ENCODE results near the gene PCMTD2.

The PCMTD2 gene

DNA sequence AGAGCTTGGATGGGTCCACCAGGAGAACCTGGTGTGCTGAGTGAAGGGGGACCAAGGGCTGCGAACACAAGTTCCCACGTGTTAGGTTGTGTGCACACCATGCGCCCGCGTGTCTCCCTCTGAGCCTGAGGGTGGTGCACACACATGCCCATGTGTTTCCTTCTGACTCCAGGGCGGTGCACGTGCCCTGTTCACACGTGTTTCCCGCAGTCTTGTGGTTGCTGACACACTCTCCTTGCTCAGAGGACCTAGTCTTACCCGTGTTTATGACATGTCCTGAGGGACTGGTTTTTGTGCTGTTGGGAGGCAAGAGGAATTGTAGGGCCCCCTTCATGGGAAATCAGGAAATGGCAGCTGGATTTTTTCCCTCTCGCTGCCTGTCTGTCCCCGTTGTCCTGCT is 36.3 kb upstream of the PCMTD2 start:
- TF ChIP-seq EZH2phosphoT487 (conservative IDR thresholded peaks at IDR 0.05; ENCODE audit: low read length): no peak
- TF ChIP-seq, protein P1, sequence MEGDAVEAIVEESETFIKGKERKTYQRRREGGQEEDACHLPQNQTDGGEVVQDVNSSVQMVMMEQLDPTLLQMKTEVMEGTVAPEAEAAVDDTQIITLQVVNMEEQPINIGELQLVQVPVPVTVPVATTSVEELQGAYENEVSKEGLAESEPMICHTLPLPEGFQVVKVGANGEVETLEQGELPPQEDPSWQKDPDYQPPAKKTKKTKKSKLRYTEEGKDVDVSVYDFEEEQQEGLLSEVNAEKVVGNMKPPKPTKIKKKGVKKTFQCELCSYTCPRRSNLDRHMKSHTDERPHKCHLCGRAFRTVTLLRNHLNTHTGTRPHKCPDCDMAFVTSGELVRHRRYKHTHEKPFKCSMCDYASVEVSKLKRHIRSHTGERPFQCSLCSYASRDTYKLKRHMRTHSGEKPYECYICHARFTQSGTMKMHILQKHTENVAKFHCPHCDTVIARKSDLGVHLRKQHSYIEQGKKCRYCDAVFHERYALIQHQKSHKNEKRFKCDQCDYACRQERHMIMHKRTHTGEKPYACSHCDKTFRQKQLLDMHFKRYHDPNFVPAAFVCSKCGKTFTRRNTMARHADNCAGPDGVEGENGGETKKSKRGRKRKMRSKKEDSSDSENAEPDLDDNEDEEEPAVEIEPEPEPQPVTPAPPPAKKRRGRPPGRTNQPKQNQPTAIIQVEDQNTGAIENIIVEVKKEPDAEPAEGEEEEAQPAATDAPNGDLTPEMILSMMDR (IDR thresholded peaks at IDR 0.05; ENCODE audit: insufficient read depth, low read length, poor library complexity, severe bottlenecking): no peak
- H3K9me2 ChIP-seq (replicated peaks; ENCODE audit: insufficient read depth, low read length): no peaks in the 10 kb centered on the region
- H3K79me2 ChIP-seq (ENCODE audit: insufficient read depth, low read length): no peaks in the 10 kb centered on the region
- H3K27ac ChIP-seq (ENCODE audit: low read depth, low read length): no peak overlapping the region
- H3K36me3 ChIP-seq (ENCODE audit: low read length): no peaks in the 10 kb centered on the region
- no peaks in the 10 kb centered on the region for H4K20me1 ChIP-seq (ENCODE audit: low read depth, low read length)
- no peak overlapping the region for H2AFZ ChIP-seq (ENCODE audit: low read depth, low read length, severe bottlenecking)
- H3K9me3 ChIP-seq (ENCODE audit: insufficient read depth, low read length): no peaks in the 10 kb centered on the region
- H3K4me2 ChIP-seq (ENCODE audit: low read depth, low read length, poor library complexity, severe bottlenecking): no peak overlapping the region
- no peak overlapping the region for H3K9ac ChIP-seq (ENCODE audit: low read length)
- no peaks in the 10 kb centered on the region for H3F3A ChIP-seq (ENCODE audit: insufficient read depth)
- H3K4me3 ChIP-seq (ENCODE audit: insufficient read depth, low read length, poor library complexity, severe bottlenecking): no peak overlapping the region
- no peaks in the 10 kb centered on the region for H3K27me3 ChIP-seq (ENCODE audit: low read length)

GRCh38 chr20:64219730-64220129 is 35.8 kb upstream of the PCMTD2 start:
- H3K4me3 ChIP-seq (ENCODE audit: insufficient read depth, low read length, poor library complexity, severe bottlenecking): no peak overlapping the region
- H3F3A ChIP-seq (ENCODE audit: insufficient read depth): no peaks in the 10 kb centered on the region
- no peaks in the 10 kb centered on the region for H3K9me3 ChIP-seq (ENCODE audit: insufficient read depth, low read length)
- H3K36me3 ChIP-seq (ENCODE audit: low read length): no peaks in the 10 kb centered on the region
- no peak overlapping the region for H3K27ac ChIP-seq (ENCODE audit: low read depth, low read length)
- no peaks in the 10 kb centered on the region for H4K20me1 ChIP-seq (ENCODE audit: low read depth, low read length)
- no peak overlapping the region for H3K4me2 ChIP-seq (ENCODE audit: low read depth, low read length, poor library complexity, severe bottlenecking)
- H3K9me2 ChIP-seq (replicated peaks; ENCODE audit: insufficient read depth, low read length): no peaks in the 10 kb centered on the region
- H3K27me3 ChIP-seq (ENCODE audit: low read length): no peaks in the 10 kb centered on the region
- H3K9ac ChIP-seq (ENCODE audit: low read length): no peak overlapping the region
- no peak overlapping the region for H2AFZ ChIP-seq (ENCODE audit: low read depth, low read length, severe bottlenecking)
- no peaks in the 10 kb centered on the region for H3K79me2 ChIP-seq (ENCODE audit: insufficient read depth, low read length)
- no peak for TF ChIP-seq EZH2phosphoT487 (conservative IDR thresholded peaks at IDR 0.05; ENCODE audit: low read length)
- TF ChIP-seq, protein P1 (IDR thresholded peaks at IDR 0.05; ENCODE audit: insufficient read depth, low read length, poor library complexity, severe bottlenecking): no peak

DNA sequence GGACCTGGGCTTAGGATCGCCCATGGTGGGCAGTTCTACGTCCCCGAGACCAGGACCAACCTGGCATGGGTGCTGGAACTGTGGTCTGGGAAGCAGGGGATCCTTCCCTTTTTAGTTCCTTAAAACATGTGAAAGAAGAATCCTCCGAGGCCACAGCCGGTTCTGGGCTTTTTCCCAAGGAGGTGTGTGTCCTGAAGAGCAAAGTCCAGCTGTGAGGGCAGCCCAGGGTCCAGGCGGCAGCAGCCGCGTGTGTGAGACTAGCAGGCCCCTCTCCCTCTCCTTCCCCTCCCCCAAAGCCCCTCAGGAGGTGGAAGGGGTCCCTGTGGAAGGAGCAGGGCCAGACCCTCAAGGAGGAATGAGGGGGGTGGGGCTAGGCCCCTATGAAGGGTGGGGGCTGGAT is 35.1 kb upstream of the PCMTD2 start:
- Histone ChIP-seq H3K27ac (ENCODE audit: low read depth, low read length) (no peak overlapping the region), H4K20me1 (ENCODE audit: low read depth, low read length) (no peaks in the 10 kb centered on the region), H3K4me3 (ENCODE audit: insufficient read depth, low read length, poor library complexity, severe bottlenecking) (no peak overlapping the region), H3K79me2 (ENCODE audit: insufficient read depth, low read length) (no peaks in the 10 kb centered on the region), H3F3A (ENCODE audit: insufficient read depth) (no peaks in the 10 kb centered on the region), H2AFZ (ENCODE audit: low read depth, low read length, severe bottlenecking) (no peak overlapping the region), H3K4me2 (ENCODE audit: low read depth, low read length, poor library complexity, severe bottlenecking) (no peak overlapping the region), H3K27me3 (ENCODE audit: low read length) (no peaks in the 10 kb centered on the region), H3K9ac (ENCODE audit: low read length) (no peak overlapping the region), H3K9me3 (ENCODE audit: insufficient read depth, low read length) (no peaks in the 10 kb centered on the region), H3K9me2 (replicated peaks; ENCODE audit: insufficient read depth, low read length) (no peaks in the 10 kb centered on the region), H3K36me3 (ENCODE audit: low read length) (no peaks in the 10 kb centered on the region)
- TF ChIP-seq EZH2phosphoT487 (conservative IDR thresholded peaks at IDR 0.05; ENCODE audit: low read length): no peak
- TF ChIP-seq, protein P1 (IDR thresholded peaks at IDR 0.05; ENCODE audit: insufficient read depth, low read length, poor library complexity, severe bottlenecking): no peak
